H9 (cell line): ENCODE measurements around the gene IL24. TPM values are rescaled to one million over a fixed set of nuclear protein-coding genes. Genes with fewer than 3 reads are reported as not detected.
A peak's percentile ranks its signal among the peaks of the same experiment; 100 is the strongest.

Experiments used
- DNase-seq: peaks from one replicate; pipeline ENCODE4 v3.0.0-alpha.2; 2017
- H2AFZ ChIP-seq: one replicate; pipeline ENCODE4 v1.6.1; 2013; ENCODE audit warnings: mild to moderate bottlenecking, low read length, control low read depth, moderate library complexity
- H2AK5ac ChIP-seq: 2 replicates; pipeline ENCODE4 v1.6.1; 2013; ENCODE audit warnings: low read length, control low read depth, mixed read lengths; ENCODE audit not compliant: insufficient read length
- H2BK120ac ChIP-seq: one replicate; pipeline ENCODE4 v1.6.1; 2013; ENCODE audit warnings: low read depth, mild to moderate bottlenecking, low read length, control low read depth, inconsistent platforms; ENCODE audit not compliant: poor library complexity, severe bottlenecking
- H2BK12ac ChIP-seq: 2 replicates; pipeline ENCODE4 v1.6.1; 2013; ENCODE audit warnings: low read length, control low read depth, mixed read lengths, low read depth; ENCODE audit not compliant: insufficient read length
- H2BK15ac ChIP-seq: 2 replicates; pipeline ENCODE4 v1.6.1; 2013; ENCODE audit warnings: low read depth, low read length, control low read depth
- H2BK20ac ChIP-seq: one replicate; pipeline ENCODE4 v1.6.1; 2013; ENCODE audit warnings: low read depth, mild to moderate bottlenecking, low read length, control low read depth, inconsistent platforms; ENCODE audit not compliant: poor library complexity, severe bottlenecking
- H2BK5ac ChIP-seq: 2 replicates; pipeline ENCODE4 v1.6.1; 2013; ENCODE audit warnings: low read length, control low read depth, mixed read lengths; ENCODE audit not compliant: insufficient read length
- H3K14ac ChIP-seq: 2 replicates; pipeline ENCODE4 v1.6.1; 2013; ENCODE audit warnings: low read length, control low read depth; ENCODE audit not compliant: insufficient read depth
- H3K18ac ChIP-seq: 2 replicates; pipeline ENCODE4 v1.6.1; 2013; ENCODE audit warnings: low read depth, mild to moderate bottlenecking, mixed read lengths, low read length, control low read depth; ENCODE audit not compliant: insufficient read length
- H3K23ac ChIP-seq: 2 replicates; pipeline ENCODE4 v1.6.1; 2013; ENCODE audit warnings: low read length, control low read depth, mixed read lengths, low read depth; ENCODE audit not compliant: insufficient read length
- H3K23me2 ChIP-seq: 2 replicates; pipeline ENCODE4 v1.6.1; 2013; ENCODE audit warnings: low read depth, mild to moderate bottlenecking, mixed read lengths, low read length, control low read depth; ENCODE audit not compliant: insufficient read length, poor library complexity, severe bottlenecking
- H3K27ac ChIP-seq: 2 replicates; pipeline ENCODE4 v1.5.1; 2013; ENCODE audit warnings: low read length, control low read depth, mixed read lengths, low read depth; ENCODE audit not compliant: insufficient read length
- H3K27me3 ChIP-seq: 2 replicates; pipeline ENCODE4 v1.6.1; 2013; ENCODE audit warnings: low read length, control low read depth, inconsistent platforms; ENCODE audit not compliant: insufficient read depth
- H3K4ac ChIP-seq: 2 replicates; pipeline ENCODE4 v1.6.1; 2013; ENCODE audit warnings: low read depth, mild to moderate bottlenecking, control low read depth, inconsistent platforms, low read length, moderate library complexity
- H3K4me1 ChIP-seq: 2 replicates; pipeline ENCODE4 v1.6.1; 2013; ENCODE audit warnings: low read length, control low read depth, inconsistent platforms; ENCODE audit not compliant: insufficient read depth
- H3K4me2 ChIP-seq: 2 replicates; pipeline ENCODE4 v1.6.1; 2013; ENCODE audit warnings: low read length, control low read depth, mixed read lengths; ENCODE audit not compliant: insufficient read length, insufficient read depth
- H3K56ac ChIP-seq: 2 replicates; pipeline ENCODE4 v1.6.1; 2013; ENCODE audit warnings: low read depth, mild to moderate bottlenecking, mixed read lengths, low read length, control low read depth; ENCODE audit not compliant: insufficient read length
- H3K79me1 ChIP-seq: 2 replicates; pipeline ENCODE4 v1.6.1; 2013; ENCODE audit warnings: low read depth, mild to moderate bottlenecking, moderate library complexity, low read length, control low read depth, inconsistent platforms; ENCODE audit not compliant: insufficient read depth, poor library complexity, severe bottlenecking
- H3K79me2 ChIP-seq: 2 replicates; pipeline ENCODE4 v1.6.1; 2013; ENCODE audit warnings: low read length, control low read depth, inconsistent platforms; ENCODE audit not compliant: insufficient read depth
- H3K9ac ChIP-seq: 2 replicates; pipeline ENCODE4 v1.6.1; 2013; ENCODE audit warnings: low read length, control low read depth, mixed read lengths; ENCODE audit not compliant: insufficient read length; ENCODE audit errors: extremely low read depth
- H3K9me3 ChIP-seq: one replicate; pipeline ENCODE4 v1.6.1; 2013; ENCODE audit warnings: low read depth, low read length, inconsistent platforms; ENCODE audit not compliant: control insufficient read depth
- H3T11ph ChIP-seq: one replicate; pipeline ENCODE4 v1.6.1; 2013; ENCODE audit warnings: mild to moderate bottlenecking, low read length, control low read depth, inconsistent platforms
- H4K20me1 ChIP-seq: one replicate; pipeline ENCODE4 v1.6.1; 2013; ENCODE audit not compliant: control insufficient read depth, insufficient read length, insufficient read depth
- H4K5ac ChIP-seq: 2 replicates; pipeline ENCODE4 v1.6.1; 2013; ENCODE audit warnings: low read depth, mild to moderate bottlenecking, mixed read lengths, low read length, control low read depth; ENCODE audit not compliant: insufficient read length
- H4K8ac ChIP-seq: replicated peaks from 2 replicates; pipeline ENCODE4 v1.6.1; 2013; ENCODE audit warnings: low read length, control low read depth, mixed read lengths, low read depth; ENCODE audit not compliant: insufficient read length
- H4K91ac ChIP-seq: 2 replicates; pipeline ENCODE4 v1.6.1; 2013; ENCODE audit warnings: low read depth, mild to moderate bottlenecking, moderate library complexity, mixed read lengths, low read length, control low read depth; ENCODE audit not compliant: insufficient read length
- H3K27ac Mint-ChIP-seq, 3 experiments: 2 replicates in 2 of 3; 3 replicates in 1 of 3; pipeline ENCODE4 v1.8.0; 2020 to 2021; ENCODE audit warnings: mixed read lengths in 3 of 3, mild to moderate bottlenecking in 1 of 3, moderate library complexity in 1 of 3
- H3K27me3 Mint-ChIP-seq: 2 replicates; pipeline ENCODE4 v1.8.0; 2021; ENCODE audit warnings: low read depth, mild to moderate bottlenecking, moderate library complexity, mixed read lengths
- H3K36me3 Mint-ChIP-seq, 3 experiments: 2 replicates in 2 of 3; 3 replicates in 1 of 3; pipeline ENCODE4 v1.8.0; 2020 to 2021; ENCODE audit warnings: low read depth in 3 of 3, mixed read lengths in 3 of 3; ENCODE audit not compliant: insufficient read depth in 1 of 3
- H3K4me1 Mint-ChIP-seq, 2 experiments: 2 replicates each; pipeline ENCODE4 v1.8.0; 2020; ENCODE audit warnings: mixed read lengths in 2 of 2
- H3K4me3 Mint-ChIP-seq, 2 experiments: 2 replicates in 1 of 2; 3 replicates in 1 of 2; pipeline ENCODE4 v1.8.0; 2020 to 2021; ENCODE audit warnings: mild to moderate bottlenecking in 2 of 2, mixed read lengths in 2 of 2, moderate library complexity in 1 of 2
- H3K9me3 Mint-ChIP-seq, 2 experiments: 2 replicates in 1 of 2; 3 replicates in 1 of 2; pipeline ENCODE4 v1.8.0; 2020; ENCODE audit warnings: mild to moderate bottlenecking in 2 of 2, mixed read lengths in 2 of 2, moderate library complexity in 1 of 2
- WGBS: extraction: QIAGEN DNeasy Blood & Tissue Kit; methylation state at CpG from one replicate; pipeline ENCODE4 v1.1.7; 2013; ENCODE audit warnings: missing lambda C conversion rate, low lambda C conversion rate, mixed read lengths; ENCODE audit not compliant: insufficient read length; ENCODE audit errors: extremely low coverage; 5-methylcytosine and 5-hydroxymethylcytosine counted together
- total RNA-seq: library from RNA; stranded (reverse); gene quantifications from 2 replicates; pipeline ENCODE4 v1.2.1, GENCODE V29; 2021
- TF ChIP-seq, protein P1 (sequence below): fragments of 200-600 bp; sonication (generic); conservative IDR thresholded peaks from 3 replicates; pipeline ENCODE4 v1.8.0; 2021; ENCODE audit warnings: antibody characterized with exemption, mild to moderate bottlenecking

IL24 gene
- total RNA-seq, 1 experiment from 2014 or later = not detected

DNA sequence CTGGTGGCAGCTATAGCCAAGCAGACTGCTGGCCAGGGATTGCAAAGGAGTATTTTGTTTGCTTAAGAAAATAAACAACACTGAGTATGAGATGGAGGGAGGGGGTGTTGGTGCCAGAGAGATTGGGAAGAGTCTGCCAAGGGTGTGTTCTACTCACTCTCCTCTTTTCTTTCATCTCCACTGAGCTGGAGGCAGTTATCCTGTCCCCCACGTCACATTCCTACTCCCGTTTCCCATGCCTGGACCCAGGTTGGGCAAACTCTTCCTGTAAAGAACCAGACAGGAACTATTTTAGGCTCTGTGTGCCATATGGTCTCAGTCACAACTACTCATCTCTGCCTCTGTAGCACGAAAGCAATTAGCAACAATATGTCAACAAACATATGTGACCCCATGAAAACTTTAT is 1.4 kb upstream of the IL24 start:
- H3K4me3 Mint-ChIP-seq = no peak overlapping the region
- no peak overlapping the region for H2BK120ac ChIP-seq
- TF ChIP-seq, protein P1, sequence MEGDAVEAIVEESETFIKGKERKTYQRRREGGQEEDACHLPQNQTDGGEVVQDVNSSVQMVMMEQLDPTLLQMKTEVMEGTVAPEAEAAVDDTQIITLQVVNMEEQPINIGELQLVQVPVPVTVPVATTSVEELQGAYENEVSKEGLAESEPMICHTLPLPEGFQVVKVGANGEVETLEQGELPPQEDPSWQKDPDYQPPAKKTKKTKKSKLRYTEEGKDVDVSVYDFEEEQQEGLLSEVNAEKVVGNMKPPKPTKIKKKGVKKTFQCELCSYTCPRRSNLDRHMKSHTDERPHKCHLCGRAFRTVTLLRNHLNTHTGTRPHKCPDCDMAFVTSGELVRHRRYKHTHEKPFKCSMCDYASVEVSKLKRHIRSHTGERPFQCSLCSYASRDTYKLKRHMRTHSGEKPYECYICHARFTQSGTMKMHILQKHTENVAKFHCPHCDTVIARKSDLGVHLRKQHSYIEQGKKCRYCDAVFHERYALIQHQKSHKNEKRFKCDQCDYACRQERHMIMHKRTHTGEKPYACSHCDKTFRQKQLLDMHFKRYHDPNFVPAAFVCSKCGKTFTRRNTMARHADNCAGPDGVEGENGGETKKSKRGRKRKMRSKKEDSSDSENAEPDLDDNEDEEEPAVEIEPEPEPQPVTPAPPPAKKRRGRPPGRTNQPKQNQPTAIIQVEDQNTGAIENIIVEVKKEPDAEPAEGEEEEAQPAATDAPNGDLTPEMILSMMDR = no peak
- DNase-seq = no peak
- no peak overlapping the region for H2BK12ac ChIP-seq
- no peak overlapping the region for H3K27ac ChIP-seq
- H2BK15ac ChIP-seq = no peak overlapping the region
- H3K56ac ChIP-seq = no peak overlapping the region
- H3K4me1 ChIP-seq = peaks cover under 1% of the 10 kb centered on the region; the same call in 1 of the 2 replicates
- no peaks in the 10 kb centered on the region for H3K36me3 Mint-ChIP-seq
- no peak overlapping the region for H3K4me2 ChIP-seq
- H3K9ac ChIP-seq = no peak overlapping the region
- no peak overlapping the region for H2BK20ac ChIP-seq
- no peaks in the 10 kb centered on the region for H3K27me3 ChIP-seq
- no peak overlapping the region for H4K5ac ChIP-seq
- peak overlapping the region in 1 of 3 experiments; percentile 11; a peak in 1 of 7 replicates for H3K27ac Mint-ChIP-seq
- no peak overlapping the region for H4K91ac ChIP-seq
- H3K9me3 ChIP-seq = no peaks in the 10 kb centered on the region
- no peak overlapping the region for H2AK5ac ChIP-seq
- H3T11ph ChIP-seq = no peak overlapping the region
- no peaks in the 10 kb centered on the region for H3K79me1 ChIP-seq
- no peak overlapping the region for H2AFZ ChIP-seq
- H3K14ac ChIP-seq = no peak overlapping the region
- H3K27me3 Mint-ChIP-seq = peaks cover 16% of the 10 kb centered on the region
- no peaks in the 10 kb centered on the region for H3K23me2 ChIP-seq
- H4K8ac ChIP-seq = no peak overlapping the region
- H2BK5ac ChIP-seq = no peak overlapping the region
- no peak overlapping the region for H3K18ac ChIP-seq
- H3K9me3 Mint-ChIP-seq = no peaks in the 10 kb centered on the region
- no CpG with 5 or more reads among the region's 3 CpGs for WGBS
- peaks cover 13 to 16% of the 10 kb centered on the region in 2 experiments for H3K4me1 Mint-ChIP-seq
- H4K20me1 ChIP-seq = no peaks in the 10 kb centered on the region
- H3K79me2 ChIP-seq = no peaks in the 10 kb centered on the region
- H3K23ac ChIP-seq = no peak overlapping the region
- H3K4ac ChIP-seq = no peak overlapping the region
